ENCODE results near the gene SMIM20. TPM values are rescaled to one million over a fixed set of nuclear protein-coding genes. Genes with fewer than 3 reads are reported as not detected.

SMIM20 gene
- polyA plus RNA-seq, 1 experiment = 55.5 TPM

- H3K9me3 ChIP-seq (ENCODE audit: control insufficient read depth, insufficient read depth, low read length) = no peaks in the 10 kb centered on the region
- no peak overlapping the region for H3K27ac ChIP-seq (ENCODE audit: low read depth, low read length)
- TF ChIP-seq CTCF (IDR thresholded peaks at IDR 0.05; ENCODE audit: low read depth, low read length) = no peak
- POLR2A ChIA-PET = no interaction called here
- CTCF ChIA-PET = interaction anchor here (1.4 kb wide), 1 partner anchor 433 kb away, joined by 4 read pairs; no protein-coding TSS in a partner anchor
- DNase-seq (ENCODE audit: low read depth, low spot score) = no peak
- no peak overlapping the region for H3K4me3 ChIP-seq (ENCODE audit: low read depth, low read length)
- no peaks in the 10 kb centered on the region for H3K27me3 ChIP-seq (ENCODE audit: control insufficient read depth, insufficient read depth, low read length)
Measured at GRCh38 chr4:25872851-25873631, 41.0 kb upstream of the SMIM20 start.

DNA sequence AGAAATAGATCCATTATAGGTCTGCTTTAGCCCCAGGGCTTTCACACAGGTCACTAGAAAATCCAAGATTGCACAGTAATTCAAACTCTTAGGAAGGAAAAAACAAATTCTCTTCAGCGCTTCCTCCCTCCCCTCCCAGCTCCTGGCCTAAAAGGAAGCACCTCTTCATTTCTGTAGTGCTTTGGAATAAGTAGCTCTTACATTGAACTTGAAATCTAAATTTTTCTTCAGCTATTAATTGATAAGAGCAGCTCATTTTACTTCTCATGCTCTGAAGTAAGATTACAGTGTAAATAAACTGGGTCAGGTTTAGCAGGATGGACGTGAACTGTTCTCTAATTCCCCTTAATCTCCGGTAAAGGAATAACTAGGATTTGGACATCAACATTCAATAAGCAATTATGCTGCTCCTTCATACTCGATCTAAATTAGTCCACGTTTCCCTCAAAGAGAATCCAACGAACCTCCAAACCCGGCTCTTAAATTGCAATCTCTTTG, 40.3 kb upstream of the SMIM20 start:
- Histone ChIP-seq H3K27ac (ENCODE audit: low read depth, low read length) (no peak overlapping the region), H3K9me3 (ENCODE audit: control insufficient read depth, insufficient read depth, low read length) (no peaks in the 10 kb centered on the region), H3K4me3 (ENCODE audit: low read depth, low read length) (no peak overlapping the region), H3K27me3 (ENCODE audit: control insufficient read depth, insufficient read depth, low read length) (no peaks in the 10 kb centered on the region)
- no peak for DNase-seq (ENCODE audit: low read depth, low spot score)
- CTCF ChIA-PET = interaction anchor here (1.4 kb wide), 1 partner anchor 434 kb away, joined by 4 read pairs; no protein-coding TSS in a partner anchor
- POLR2A ChIA-PET = no interaction called here
- no peak for TF ChIP-seq CTCF (IDR thresholded peaks at IDR 0.05; ENCODE audit: low read depth, low read length)

DNA sequence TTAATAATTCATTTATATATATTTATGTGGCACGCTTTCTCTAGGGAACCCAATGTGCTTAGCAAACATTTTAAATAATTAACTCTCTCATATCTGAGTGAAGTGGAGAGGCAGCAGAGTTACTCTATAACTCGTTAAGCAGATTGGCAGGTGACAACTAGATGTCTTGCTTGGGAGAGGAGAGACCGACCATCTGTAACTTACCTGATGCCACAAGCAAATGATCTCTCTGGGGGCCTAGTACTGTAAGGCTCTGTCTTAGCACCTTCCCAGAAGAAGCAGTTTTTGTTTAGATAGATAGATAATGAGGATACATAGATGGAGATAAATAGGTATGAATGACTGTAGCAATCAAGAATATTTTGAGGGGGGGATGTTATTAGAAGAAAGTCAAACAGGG, 39.4 kb upstream of the SMIM20 start:
- Histone ChIP-seq H3K27me3 (ENCODE audit: control insufficient read depth, insufficient read depth, low read length) (no peaks in the 10 kb centered on the region), H3K4me3 (ENCODE audit: low read depth, low read length) (no peak overlapping the region), H3K9me3 (ENCODE audit: control insufficient read depth, insufficient read depth, low read length) (no peaks in the 10 kb centered on the region), H3K27ac (ENCODE audit: low read depth, low read length) (no peak overlapping the region)
- ChIA-PET POLR2A (no interaction called here), CTCF (no interaction called here)
- DNase-seq (ENCODE audit: low read depth, low spot score) = no peak
- TF ChIP-seq CTCF (IDR thresholded peaks at IDR 0.05; ENCODE audit: low read depth, low read length) = no peak

GRCh38 chr4:25875281-25875745, 38.7 kb upstream of the SMIM20 start:
- CTCF ChIA-PET = no interaction called here
- H3K27ac ChIP-seq (ENCODE audit: low read depth, low read length) = no peak overlapping the region
- DNase-seq (ENCODE audit: low read depth, low spot score) = no peak
- no peak overlapping the region for H3K4me3 ChIP-seq (ENCODE audit: low read depth, low read length)
- H3K9me3 ChIP-seq (ENCODE audit: control insufficient read depth, insufficient read depth, low read length) = no peaks in the 10 kb centered on the region
- POLR2A ChIA-PET = no interaction called here
- TF ChIP-seq CTCF (IDR thresholded peaks at IDR 0.05; ENCODE audit: low read depth, low read length) = no peak
- H3K27me3 ChIP-seq (ENCODE audit: control insufficient read depth, insufficient read depth, low read length) = no peaks in the 10 kb centered on the region

GRCh38 chr4:25878676-25879075, 35.3 kb upstream of the SMIM20 start:
- Histone ChIP-seq H3K9me3 (ENCODE audit: control insufficient read depth, insufficient read depth, low read length) (no peaks in the 10 kb centered on the region), H3K4me3 (ENCODE audit: low read depth, low read length) (no peak overlapping the region), H3K27me3 (ENCODE audit: control insufficient read depth, insufficient read depth, low read length) (no peaks in the 10 kb centered on the region), H3K27ac (ENCODE audit: low read depth, low read length) (no peak overlapping the region)
- ChIA-PET CTCF (no interaction called here), POLR2A (no interaction called here)
- TF ChIP-seq CTCF (IDR thresholded peaks at IDR 0.05; ENCODE audit: low read depth, low read length) = no peak
- DNase-seq (ENCODE audit: low read depth, low spot score) = no peak
